Neural cell (in vitro differentiated cells): ENCODE measurements around the gene TIMM17B. TPM values are rescaled to one million over a fixed set of nuclear protein-coding genes. Genes with fewer than 3 reads are reported as not detected.
"Not testable (repeated sequence)": the region's sequence is repeated elsewhere in the genome, so short reads cannot be mapped to it uniquely, and the experiment has no call there.

Experiments
- H2AFZ ChIP-seq: fragments of 200-600, 300-800 bp; sonication (generic), shearing (Covaris generic); 2 replicates; pipeline ENCODE4 v1.6.0; 2014; ENCODE audit warnings: low read depth, mild to moderate bottlenecking, antibody characterized with exemption, low read length, moderate library complexity
- H3F3A ChIP-seq: fragments of 200-600 bp; shearing (Covaris generic); 2 replicates; pipeline ENCODE4 v1.6.1; 2016; ENCODE audit warnings: mild to moderate bottlenecking, moderate library complexity, mixed read lengths, antibody characterized with exemption, low read length; ENCODE audit not compliant: insufficient read depth, poor library complexity, severe bottlenecking
- H3K27ac ChIP-seq: fragments of 200-600, 300-800 bp; sonication (generic), shearing (Covaris generic); 2 replicates; pipeline ENCODE4 v1.5.1; 2014; ENCODE audit warnings: mild to moderate bottlenecking, low read length, moderate library complexity
- H3K27me3 ChIP-seq: fragments of 300-800, 200-600 bp; sonication (generic), shearing (Covaris generic); 2 replicates; pipeline ENCODE4 v1.6.0; 2014; ENCODE audit warnings: mild to moderate bottlenecking, low read depth, low read length, moderate library complexity; ENCODE audit not compliant: insufficient read depth
- H3K36me3 ChIP-seq: fragments of 300-800, 200-600 bp; sonication (generic), shearing (Covaris generic); 2 replicates; pipeline ENCODE4 v1.5.1; 2014; ENCODE audit warnings: mild to moderate bottlenecking, antibody characterized with exemption, low read length, moderate library complexity; ENCODE audit not compliant: insufficient read depth
- H3K4me2 ChIP-seq: fragments of 300-800, 200-600 bp; sonication (generic), shearing (Covaris generic); 2 replicates; pipeline ENCODE4 v1.6.0; 2014; ENCODE audit warnings: mild to moderate bottlenecking, low read length
- H3K4me3 ChIP-seq: fragments of 300-800, 200-600 bp; sonication (generic), shearing (Covaris generic); 2 replicates; pipeline ENCODE4 v1.5.1; 2014; ENCODE audit warnings: mild to moderate bottlenecking, low read length, moderate library complexity
- H3K79me2 ChIP-seq: fragments of 200-600 bp; shearing (Covaris generic); replicated peaks from 2 replicates; pipeline ENCODE4 v1.6.0; 2014; ENCODE audit warnings: mild to moderate bottlenecking, low read length, moderate library complexity; ENCODE audit not compliant: insufficient read depth
- H3K9ac ChIP-seq: fragments of 300-800, 200-600 bp; sonication (generic), shearing (Covaris generic); 2 replicates; pipeline ENCODE4 v1.6.1; 2016; ENCODE audit warnings: mild to moderate bottlenecking, low read length, mixed read lengths
- H3K9me2 ChIP-seq: fragments of 200-600 bp; shearing (Covaris generic); 2 replicates; pipeline ENCODE4 v1.6.1; 2016; ENCODE audit warnings: mild to moderate bottlenecking, low read length, mixed read lengths; ENCODE audit not compliant: insufficient read depth
- H3K9me3 ChIP-seq: fragments of 200-600, 300-800 bp; sonication (generic), shearing (Covaris generic); 2 replicates; pipeline ENCODE4 v1.6.1; 2016; ENCODE audit warnings: mild to moderate bottlenecking, mixed run types, low read length, moderate library complexity, mixed read lengths
- H4K20me1 ChIP-seq: fragments of 200-600 bp; shearing (Covaris generic); 2 replicates; pipeline ENCODE4 v1.6.1; 2016; ENCODE audit warnings: mild to moderate bottlenecking, mixed run types; ENCODE audit not compliant: insufficient read depth
- EP300 ChIP-seq: fragments of 450-650 bp; conservative IDR thresholded peaks from 2 replicates; pipeline ENCODE4 v1.6.1; 2014; ENCODE audit warnings: antibody characterized with exemption, mild to moderate bottlenecking, moderate library complexity; ENCODE audit not compliant: poor library complexity, severe bottlenecking
- EZH2 ChIP-seq: fragments of 200-600, 300-800 bp; shearing (Covaris generic), sonication (generic); IDR thresholded peaks from 2 replicates; pipeline ENCODE4 v1.6.1; 2014; ENCODE audit warnings: antibody characterized with exemption, low read length, borderline replicate concordance, mild to moderate bottlenecking; ENCODE audit not compliant: insufficient read depth, poor library complexity, severe bottlenecking
- MXI1 ChIP-seq: fragments of 450-650 bp; conservative IDR thresholded peaks from 2 replicates; pipeline ENCODE4 v1.6.1; 2014; ENCODE audit warnings: antibody characterized with exemption, mild to moderate bottlenecking; ENCODE audit not compliant: poor library complexity, severe bottlenecking
- POLR2AphosphoS5 ChIP-seq: IDR thresholded peaks from 2 replicates; pipeline ENCODE4 v1.6.1; 2012
- RAD21 ChIP-seq: fragments of 450-650 bp; conservative IDR thresholded peaks from 2 replicates; pipeline ENCODE4 v1.6.1; 2014; ENCODE audit warnings: antibody characterized with exemption, mild to moderate bottlenecking, moderate library complexity
- SMC3 ChIP-seq: fragments of 450-650 bp; conservative IDR thresholded peaks from 2 replicates; pipeline ENCODE4 v1.6.1; 2014; ENCODE audit warnings: antibody characterized with exemption, mild to moderate bottlenecking, moderate library complexity; ENCODE audit not compliant: poor library complexity
- TAF1 ChIP-seq: IDR thresholded peaks from 2 replicates; pipeline ENCODE4 v1.6.1; 2012; ENCODE audit warnings: low read depth
- polyA plus RNA-seq: library from polyadenylated mRNA; depleted of rRNA; stranded (reverse); fragments of >200 nt; gene quantifications from 2 replicates; pipeline ENCODE4 v1.2.3, GENCODE V29; 2014
- TF ChIP-seq, protein P1 (sequence below): IDR thresholded peaks from 2 replicates; pipeline ENCODE4 v1.6.1; 2012; ENCODE audit warnings: borderline replicate concordance
- TF ChIP-seq, protein P2 (sequence below): fragments of 450-650 bp; IDR thresholded peaks from 2 replicates; pipeline ENCODE4 v1.5.1; 2014; ENCODE audit warnings: antibody characterized with exemption, mild to moderate bottlenecking, moderate library complexity; ENCODE audit not compliant: poor library complexity, severe bottlenecking

TIMM17B gene
- polyA plus RNA-seq, 1 donor from 2014 or later: 131 TPM

DNA sequence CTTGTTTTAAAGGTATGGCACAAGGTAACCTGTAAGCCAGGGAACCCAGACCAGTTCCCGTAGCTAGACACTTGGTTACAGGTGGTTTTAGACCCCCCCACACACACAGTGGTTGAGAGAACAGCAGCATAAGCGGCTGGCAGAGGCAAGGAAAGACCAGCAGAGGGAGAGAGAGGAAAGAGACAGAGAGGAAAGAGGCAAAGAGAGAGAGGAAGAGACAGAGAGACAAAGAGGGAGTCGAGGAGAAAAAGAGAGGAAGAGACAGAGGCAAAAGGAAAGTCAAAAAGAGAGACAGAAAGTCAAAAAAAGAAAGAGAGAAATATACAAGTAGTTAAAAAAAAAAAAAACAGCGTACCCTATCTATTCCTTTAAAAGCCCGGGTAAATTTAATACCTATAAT, 42.7 kb downstream of the TIMM17B start:
- Histone ChIP-seq H3K9me3 (no peaks in the 10 kb centered on the region), H3K79me2 (no peaks in the 10 kb centered on the region), H2AFZ (no peak overlapping the region), H3K9me2 (no peaks in the 10 kb centered on the region), H3K27me3 (no peaks in the 10 kb centered on the region), H3K9ac (no peak overlapping the region), H4K20me1 (no peaks in the 10 kb centered on the region), H3K4me3 (no peak overlapping the region), H3F3A (no peaks in the 10 kb centered on the region), H3K36me3 (no peaks in the 10 kb centered on the region), H3K27ac (no peak overlapping the region), H3K4me2 (no peak overlapping the region)
- TF ChIP-seq SMC3 (no peak), EZH2 (no peak)
- TF ChIP-seq, protein P1, sequence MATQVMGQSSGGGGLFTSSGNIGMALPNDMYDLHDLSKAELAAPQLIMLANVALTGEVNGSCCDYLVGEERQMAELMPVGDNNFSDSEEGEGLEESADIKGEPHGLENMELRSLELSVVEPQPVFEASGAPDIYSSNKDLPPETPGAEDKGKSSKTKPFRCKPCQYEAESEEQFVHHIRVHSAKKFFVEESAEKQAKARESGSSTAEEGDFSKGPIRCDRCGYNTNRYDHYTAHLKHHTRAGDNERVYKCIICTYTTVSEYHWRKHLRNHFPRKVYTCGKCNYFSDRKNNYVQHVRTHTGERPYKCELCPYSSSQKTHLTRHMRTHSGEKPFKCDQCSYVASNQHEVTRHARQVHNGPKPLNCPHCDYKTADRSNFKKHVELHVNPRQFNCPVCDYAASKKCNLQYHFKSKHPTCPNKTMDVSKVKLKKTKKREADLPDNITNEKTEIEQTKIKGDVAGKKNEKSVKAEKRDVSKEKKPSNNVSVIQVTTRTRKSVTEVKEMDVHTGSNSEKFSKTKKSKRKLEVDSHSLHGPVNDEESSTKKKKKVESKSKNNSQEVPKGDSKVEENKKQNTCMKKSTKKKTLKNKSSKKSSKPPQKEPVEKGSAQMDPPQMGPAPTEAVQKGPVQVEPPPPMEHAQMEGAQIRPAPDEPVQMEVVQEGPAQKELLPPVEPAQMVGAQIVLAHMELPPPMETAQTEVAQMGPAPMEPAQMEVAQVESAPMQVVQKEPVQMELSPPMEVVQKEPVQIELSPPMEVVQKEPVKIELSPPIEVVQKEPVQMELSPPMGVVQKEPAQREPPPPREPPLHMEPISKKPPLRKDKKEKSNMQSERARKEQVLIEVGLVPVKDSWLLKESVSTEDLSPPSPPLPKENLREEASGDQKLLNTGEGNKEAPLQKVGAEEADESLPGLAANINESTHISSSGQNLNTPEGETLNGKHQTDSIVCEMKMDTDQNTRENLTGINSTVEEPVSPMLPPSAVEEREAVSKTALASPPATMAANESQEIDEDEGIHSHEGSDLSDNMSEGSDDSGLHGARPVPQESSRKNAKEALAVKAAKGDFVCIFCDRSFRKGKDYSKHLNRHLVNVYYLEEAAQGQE: no peak

DNA sequence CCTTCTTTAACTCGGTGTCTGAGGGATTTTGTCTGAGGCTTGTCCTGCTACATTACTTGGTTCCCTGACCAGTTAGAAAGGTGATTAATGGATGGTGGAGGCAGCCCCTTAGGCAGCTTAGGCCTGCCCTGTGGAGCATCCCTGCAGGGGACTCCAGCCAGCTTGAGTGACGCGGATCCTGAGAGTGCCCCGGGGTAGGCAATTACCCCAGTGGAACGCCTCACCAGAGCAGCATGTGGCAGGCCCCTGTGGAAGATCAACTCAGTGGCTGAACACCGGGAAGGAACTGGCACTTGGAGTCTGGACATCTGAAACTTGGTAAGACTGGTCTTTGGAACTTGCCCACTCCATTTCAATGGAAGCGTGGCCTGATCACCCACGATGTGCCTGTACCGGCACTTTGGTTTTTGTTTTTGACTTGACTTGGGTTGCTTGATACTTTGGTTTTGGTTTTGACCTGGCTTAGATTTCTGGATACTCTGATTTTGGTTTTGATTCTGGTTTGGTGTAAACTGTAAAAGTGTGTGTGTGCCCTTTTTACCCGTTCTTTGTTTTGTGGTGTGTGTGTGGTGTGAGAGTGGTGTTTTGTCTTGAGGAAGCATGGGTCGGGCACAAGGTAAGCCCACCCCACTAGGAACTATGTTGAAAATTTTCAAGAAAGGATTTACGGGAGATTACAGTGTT, 43.3 kb downstream of the TIMM17B start:
- H3K4me2 ChIP-seq, H3F3A ChIP-seq, H3K9ac ChIP-seq, H3K36me3 ChIP-seq, H3K4me3 ChIP-seq, H3K9me2 ChIP-seq, H4K20me1 ChIP-seq, H2AFZ ChIP-seq, H3K79me2 ChIP-seq, H3K9me3 ChIP-seq, H3K27ac ChIP-seq, H3K27me3 ChIP-seq: not testable (repeated sequence)

DNA sequence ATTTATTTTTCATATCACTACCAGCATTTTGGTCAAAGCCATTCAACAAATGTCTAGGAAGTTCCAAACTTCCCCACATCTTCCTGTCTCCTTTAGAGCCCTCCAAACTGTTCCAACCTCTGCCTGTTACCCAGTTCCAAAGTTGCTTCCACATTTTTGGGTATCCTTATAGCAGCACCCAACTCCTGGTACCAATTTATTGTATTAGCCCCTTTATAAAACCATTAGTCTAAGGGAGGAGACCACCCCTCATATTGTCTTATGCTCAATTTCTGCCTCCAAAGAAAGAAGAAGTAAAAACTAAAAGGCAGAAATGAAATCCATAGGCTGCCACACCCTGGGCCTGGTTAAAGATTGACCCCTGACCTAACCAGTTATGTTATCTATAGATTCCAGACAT, 44.1 kb downstream of the TIMM17B start:
- H3K9me2 ChIP-seq, H2AFZ ChIP-seq, H4K20me1 ChIP-seq, H3F3A ChIP-seq, H3K36me3 ChIP-seq, H3K79me2 ChIP-seq, H3K4me3 ChIP-seq, H3K9me3 ChIP-seq, H3K9ac ChIP-seq, H3K27ac ChIP-seq, H3K4me2 ChIP-seq, H3K27me3 ChIP-seq: not testable (repeated sequence)

DNA sequence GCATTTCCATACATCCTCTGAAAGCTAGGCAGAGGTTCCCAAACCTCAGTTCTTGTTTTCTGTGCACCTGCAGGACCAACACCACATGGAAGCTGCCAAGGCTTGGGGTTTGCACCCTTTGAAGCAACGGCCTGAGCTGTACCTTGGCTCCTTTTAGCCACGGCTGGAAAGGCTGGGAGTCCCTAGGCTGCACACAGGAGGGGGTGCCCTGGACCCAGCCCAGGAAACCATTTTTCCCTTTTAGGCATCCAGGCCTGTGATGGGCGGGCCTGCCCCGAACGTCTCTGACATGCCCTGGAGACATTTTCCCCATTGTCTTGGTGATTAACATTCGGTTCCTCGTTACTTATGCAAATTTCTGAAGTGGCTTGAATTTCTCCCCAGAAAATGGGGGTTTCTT, 44.7 kb downstream of the TIMM17B start:
- Histone ChIP-seq H2AFZ (no peak overlapping the region), H3K36me3 (no peaks in the 10 kb centered on the region), H3K9me2 (no peaks in the 10 kb centered on the region), H3K9me3 (no peaks in the 10 kb centered on the region), H3K4me2 (no peak overlapping the region), H3K27ac (no peak overlapping the region), H3K27me3 (no peaks in the 10 kb centered on the region), H3K9ac (no peak overlapping the region), H3K4me3 (no peak overlapping the region), H3F3A (no peaks in the 10 kb centered on the region), H4K20me1 (no peaks in the 10 kb centered on the region), H3K79me2 (no peaks in the 10 kb centered on the region)
- TF ChIP-seq MXI1 (no peak), RAD21 (no peak), TAF1 (no peak), SMC3 (no peak), POLR2AphosphoS5 (no peak), EP300 (no peak), EZH2 (no peak)
- TF ChIP-seq, protein P2, sequence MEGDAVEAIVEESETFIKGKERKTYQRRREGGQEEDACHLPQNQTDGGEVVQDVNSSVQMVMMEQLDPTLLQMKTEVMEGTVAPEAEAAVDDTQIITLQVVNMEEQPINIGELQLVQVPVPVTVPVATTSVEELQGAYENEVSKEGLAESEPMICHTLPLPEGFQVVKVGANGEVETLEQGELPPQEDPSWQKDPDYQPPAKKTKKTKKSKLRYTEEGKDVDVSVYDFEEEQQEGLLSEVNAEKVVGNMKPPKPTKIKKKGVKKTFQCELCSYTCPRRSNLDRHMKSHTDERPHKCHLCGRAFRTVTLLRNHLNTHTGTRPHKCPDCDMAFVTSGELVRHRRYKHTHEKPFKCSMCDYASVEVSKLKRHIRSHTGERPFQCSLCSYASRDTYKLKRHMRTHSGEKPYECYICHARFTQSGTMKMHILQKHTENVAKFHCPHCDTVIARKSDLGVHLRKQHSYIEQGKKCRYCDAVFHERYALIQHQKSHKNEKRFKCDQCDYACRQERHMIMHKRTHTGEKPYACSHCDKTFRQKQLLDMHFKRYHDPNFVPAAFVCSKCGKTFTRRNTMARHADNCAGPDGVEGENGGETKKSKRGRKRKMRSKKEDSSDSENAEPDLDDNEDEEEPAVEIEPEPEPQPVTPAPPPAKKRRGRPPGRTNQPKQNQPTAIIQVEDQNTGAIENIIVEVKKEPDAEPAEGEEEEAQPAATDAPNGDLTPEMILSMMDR: no peak
- TF ChIP-seq, protein P1: no peak
